GM12878 (cell line): ENCODE measurements around the gene IDH3A. TPM values are rescaled to one million over a fixed set of nuclear protein-coding genes. Genes with fewer than 3 reads are reported as not detected.

ENCODE experiments used
- ATAC-seq: fragments of 200-7000 bp; cut with Tn5 transposase; 3 replicates; pipeline ENCODE4 v1.9.1; 2020; ENCODE audit warnings: mild to moderate bottlenecking, moderate library complexity
- BruUV-seq: library from RNA; stranded (reverse); fragments of 400-500 nt; replicated peaks from 2 replicates; lab custom pipeline; 2021; lab: Mats Ljungman, UMichigan
- CTCF ChIA-PET: fragments of 300-600 bp; sonication (Branson Sonifier 250); formaldehyde crosslinking; extraction: SDS; loops from one replicate; lab custom pipeline; 2021; ENCODE audit warnings: inconsistent platforms; lab: Yijun Ruan, JAX
- POLR2A ChIA-PET: fragments of 350-600 bp; formaldehyde crosslinking; extraction: SDS; loops from one replicate; lab custom pipeline; 2021; ENCODE audit warnings: inconsistent platforms; lab: Charles Lee
- RAD21 ChIA-PET: fragments of 300-600 bp; sonication (Branson Sonifier 250); formaldehyde crosslinking; loops from one replicate; lab custom pipeline; 2023; ENCODE audit warnings: antibody characterized with exemption; ENCODE audit not compliant: unreplicated experiment; lab: Charles Lee
- SMC1A ChIA-PET: fragments of 300-600 bp; sonication (Branson Sonifier 250); formaldehyde crosslinking; loops from one replicate; lab custom pipeline; 2023; ENCODE audit not compliant: unreplicated experiment, uncharacterized antibody; lab: Charles Lee
- DNase-seq: peaks from one replicate; pipeline ENCODE4 v3.0.0-alpha.2; 2011; ENCODE audit warnings: low read depth, low spot score
- FAIRE-seq: peaks from 3 replicates; lab custom pipeline; 2011; peaks lifted over from hg19 to GRCh38; lab: Jason Lieb, UNC
- H2AFZ ChIP-seq: 2 replicates; pipeline ENCODE4 v1.6.0; 2011; ENCODE audit warnings: low read depth, low read length, control low read depth; ENCODE audit not compliant: control insufficient read depth
- H3K27ac ChIP-seq: 2 replicates; pipeline ENCODE4 v1.5.1; 2011; ENCODE audit warnings: control low read depth; ENCODE audit not compliant: control insufficient read depth, insufficient read depth
- H3K27me3 ChIP-seq, 2 experiments: replicated peaks in 1 of 2; 2 replicates each; pipeline versions ENCODE4 v1.6.0 to v1.6.1; 2011; ENCODE audit warnings: low read length in 1 of 2; ENCODE audit not compliant: control insufficient read depth in 2 of 2, insufficient read depth in 2 of 2
- H3K36me3 ChIP-seq, 2 experiments: 2 replicates each; pipeline ENCODE4 v1.5.1; 2011; ENCODE audit warnings: low read length in 1 of 2; ENCODE audit not compliant: control insufficient read depth in 2 of 2, insufficient read depth in 2 of 2
- H3K4me1 ChIP-seq: 2 replicates; pipeline ENCODE4 v1.6.1; 2011; ENCODE audit warnings: mild to moderate bottlenecking, low read length, moderate library complexity, mixed read lengths; ENCODE audit not compliant: control insufficient read depth, insufficient read depth
- H3K4me2 ChIP-seq: 2 replicates; pipeline ENCODE4 v1.6.0; 2011; ENCODE audit warnings: control low read depth; ENCODE audit not compliant: control insufficient read depth, insufficient read depth
- H3K4me3 ChIP-seq: fragments of 200-600 bp; sonication (generic); 2 replicates; pipeline ENCODE4 v1.5.1; 2016
- H3K79me2 ChIP-seq: 2 replicates; pipeline ENCODE4 v1.6.0; 2011; ENCODE audit warnings: low read length; ENCODE audit not compliant: control insufficient read depth, insufficient read depth
- H3K9ac ChIP-seq: 2 replicates; pipeline ENCODE4 v1.8.0; 2011; ENCODE audit warnings: low read length, control low read depth, mixed read lengths; ENCODE audit not compliant: control insufficient read depth, insufficient read depth
- H3K9me3 ChIP-seq: replicated peaks from 3 replicates; pipeline ENCODE4 v1.5.1; 2011; ENCODE audit warnings: mild to moderate bottlenecking, low read length; ENCODE audit not compliant: control insufficient read depth, insufficient read depth
- H4K20me1 ChIP-seq: 2 replicates; pipeline ENCODE4 v1.6.0; 2011; ENCODE audit not compliant: control insufficient read depth, insufficient read depth
- STAT1 ChIP-seq: fragments of 450-650 bp; conservative IDR thresholded peaks from 2 replicates; pipeline ENCODE4 v1.6.1; 2014; ENCODE audit warnings: antibody characterized with exemption, mild to moderate bottlenecking
- WRNIP1 ChIP-seq: IDR thresholded peaks from 2 replicates; pipeline ENCODE4 v1.6.1; 2011; ENCODE audit warnings: low read depth, low read length, improper control_type of control experiment, borderline replicate concordance
- ZNF687 ChIP-seq: fragments of 450-650 bp; IDR thresholded peaks from 2 replicates; pipeline ENCODE4 v1.6.1; 2017; ENCODE audit warnings: mild to moderate bottlenecking, moderate library complexity
- WGBS: methylation state at CpG from one replicate; pipeline ENCODE4 v1.1.6; 2016; ENCODE audit warnings: low lambda C conversion rate; ENCODE audit not compliant: insufficient replicate concordance, insufficient coverage; ENCODE audit errors: missing lambda C conversion rate; 5-methylcytosine and 5-hydroxymethylcytosine counted together
- in situ Hi-C: fragments of 300-500 bp; cut with MboI; formaldehyde crosslinking; loops from 9 replicates; pipeline ENCODE4 v1.14.3; 2018; ENCODE audit warnings: mixed read lengths
- intact Hi-C: fragments of 100-400 bp; cut with micrococcal nuclease; formaldehyde crosslinking; loops from one replicate; pipeline ENCODE4 v1.14.2; 2022; ENCODE audit not compliant: unreplicated experiment
- polyA plus RNA-seq, 11 experiments: library from polyadenylated mRNA; depleted of rRNA in 4 of 11; unstranded in 6 of 11; stranded (reverse) in 5 of 11; fragments of >200 nt; fragmentation: Nextera tagmentation in 4 of 11; fragmentation: Illumina TruSeq in 1 of 11; extraction: Ambion mirVana in 4 of 11; extraction: Trizol in 1 of 11; gene quantifications; 1 replicate in 1 of 11; 2 replicates in 10 of 11; pipeline versions ENCODE4 v1.2.1 to v1.2.3, GENCODE V29; 2011 to 2016; ENCODE audit warnings: inconsistent platforms in 2 of 11, missing spikeins in 2 of 11, low read depth in 1 of 11
- total RNA-seq, 4 experiments: library from RNA; depleted of rRNA in 3 of 4; stranded (reverse); fragments of >200 nt in 3 of 4; fragmentation: Illumina TruSeq in 1 of 4; extraction: Trizol in 1 of 4; gene quantifications; 2 replicates each; pipeline versions ENCODE4 v1.2.1 to v1.2.3, GENCODE V29; 2013 to 2021

IDH3A gene
- total and polyA plus RNA-seq, 10 of the 15 experiments (the other 5 are each of a cell fraction or from before 2014, with no cell fraction given): 83.9 to 254 (median 195) TPM

GRCh38 chr15:78146425-78147154 lies 2.6 kb upstream of the IDH3A start:
- ChIA-PET POLR2A (no interaction called here), RAD21 (interaction anchor here (1.1 to 7.3 kb wide), 3 partner anchors 16 to 49 kb away, joined by 3 to 53 read pairs (median 23); partner anchors contain the start of gene CIB2), CTCF (interaction anchor here (1.0 to 2.4 kb wide), 5 partner anchors 7 to 49 kb away, joined by 3 to 13 read pairs (median 5); no protein-coding TSS in a partner anchor), SMC1A (interaction anchor here (1.0 to 8.2 kb wide), 4 partner anchors 10 to 49 kb away, joined by 3 to 152 read pairs (median 4); no protein-coding TSS in a partner anchor)
- Histone ChIP-seq H3K27me3 (no peaks in the 10 kb centered on the region), H3K4me1 (peaks cover 13% of the 10 kb centered on the region), H3K4me2 (no peak overlapping the region), H3K36me3 (no peaks in the 10 kb centered on the region), H3K9ac (no peak overlapping the region), H3K79me2 (peaks cover 29% of the 10 kb centered on the region), H3K27ac (no peak overlapping the region), H3K9me3 (no peaks in the 10 kb centered on the region), H2AFZ (no peak overlapping the region), H4K20me1 (no peaks in the 10 kb centered on the region), H3K4me3 (no peak overlapping the region)
- DNase-seq: no peak
- in situ Hi-C loops (no loop called here), intact Hi-C loops (no loop called here)
- no peak for ATAC-seq
- no TSS peak for BruUV-seq
- 83% methylated on average over 4 of the region's 4 CpGs for WGBS
- no peak for FAIRE-seq
- TF ChIP-seq WRNIP1: no peak
- TF ChIP-seq ZNF687: no peak
- TF ChIP-seq STAT1: no peak
